Measurements from ENCODE around the gene SLC22A2. TPM values are rescaled to one million over a fixed set of nuclear protein-coding genes. Genes with fewer than 3 reads are reported as not detected.

The SLC22A2 gene
- total RNA-seq, 2 donors from 2014 or later: not detected

DNA sequence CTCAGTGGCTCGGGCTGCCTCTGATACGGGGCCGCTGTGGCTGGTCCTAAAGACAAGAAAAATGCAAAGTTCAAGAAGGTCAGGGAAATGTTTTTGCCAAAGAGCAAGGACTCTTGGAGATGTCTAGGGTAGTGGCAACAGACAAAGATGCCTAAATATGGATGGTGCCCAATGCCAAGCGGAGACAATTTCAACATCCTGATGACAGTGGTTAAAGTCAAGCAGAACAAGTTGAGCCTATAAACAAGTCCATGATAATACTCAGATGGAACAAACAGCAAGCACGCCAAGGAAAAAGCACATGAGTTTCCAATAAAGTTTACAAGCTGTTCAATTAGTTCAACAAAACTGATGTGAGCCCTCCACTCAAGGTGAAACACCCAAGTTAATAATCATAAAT is 85.9 kb downstream of the SLC22A2 start:
- Histone ChIP-seq H3K4me3 (no peak overlapping the region), H3K9me3 (no peaks in the 10 kb centered on the region), H3K4me1 (replicated peaks) (peaks cover 4% of the 10 kb centered on the region), H3K36me3 (no peaks in the 10 kb centered on the region), H3K27ac (peak overlapping the region; percentile 74 to 84), H3K27me3 (replicated peaks; ENCODE audit: insufficient read depth) (no peaks in the 10 kb centered on the region)
- TF ChIP-seq POLR2AphosphoS5 (IDR thresholded peaks at IDR 0.05) (peak; percentile 93), POLR2A (IDR thresholded peaks at IDR 0.05) (no peak)
- TF ChIP-seq, protein P1, sequence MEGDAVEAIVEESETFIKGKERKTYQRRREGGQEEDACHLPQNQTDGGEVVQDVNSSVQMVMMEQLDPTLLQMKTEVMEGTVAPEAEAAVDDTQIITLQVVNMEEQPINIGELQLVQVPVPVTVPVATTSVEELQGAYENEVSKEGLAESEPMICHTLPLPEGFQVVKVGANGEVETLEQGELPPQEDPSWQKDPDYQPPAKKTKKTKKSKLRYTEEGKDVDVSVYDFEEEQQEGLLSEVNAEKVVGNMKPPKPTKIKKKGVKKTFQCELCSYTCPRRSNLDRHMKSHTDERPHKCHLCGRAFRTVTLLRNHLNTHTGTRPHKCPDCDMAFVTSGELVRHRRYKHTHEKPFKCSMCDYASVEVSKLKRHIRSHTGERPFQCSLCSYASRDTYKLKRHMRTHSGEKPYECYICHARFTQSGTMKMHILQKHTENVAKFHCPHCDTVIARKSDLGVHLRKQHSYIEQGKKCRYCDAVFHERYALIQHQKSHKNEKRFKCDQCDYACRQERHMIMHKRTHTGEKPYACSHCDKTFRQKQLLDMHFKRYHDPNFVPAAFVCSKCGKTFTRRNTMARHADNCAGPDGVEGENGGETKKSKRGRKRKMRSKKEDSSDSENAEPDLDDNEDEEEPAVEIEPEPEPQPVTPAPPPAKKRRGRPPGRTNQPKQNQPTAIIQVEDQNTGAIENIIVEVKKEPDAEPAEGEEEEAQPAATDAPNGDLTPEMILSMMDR (IDR thresholded peaks at IDR 0.05): no peak
- DNase-seq (ENCODE audit: low spot score): peak; percentile 60
- intact Hi-C loops (cut with DNase I): no loop called here
- WGBS: 52% methylated on average over 5 of the region's 5 CpGs

DNA sequence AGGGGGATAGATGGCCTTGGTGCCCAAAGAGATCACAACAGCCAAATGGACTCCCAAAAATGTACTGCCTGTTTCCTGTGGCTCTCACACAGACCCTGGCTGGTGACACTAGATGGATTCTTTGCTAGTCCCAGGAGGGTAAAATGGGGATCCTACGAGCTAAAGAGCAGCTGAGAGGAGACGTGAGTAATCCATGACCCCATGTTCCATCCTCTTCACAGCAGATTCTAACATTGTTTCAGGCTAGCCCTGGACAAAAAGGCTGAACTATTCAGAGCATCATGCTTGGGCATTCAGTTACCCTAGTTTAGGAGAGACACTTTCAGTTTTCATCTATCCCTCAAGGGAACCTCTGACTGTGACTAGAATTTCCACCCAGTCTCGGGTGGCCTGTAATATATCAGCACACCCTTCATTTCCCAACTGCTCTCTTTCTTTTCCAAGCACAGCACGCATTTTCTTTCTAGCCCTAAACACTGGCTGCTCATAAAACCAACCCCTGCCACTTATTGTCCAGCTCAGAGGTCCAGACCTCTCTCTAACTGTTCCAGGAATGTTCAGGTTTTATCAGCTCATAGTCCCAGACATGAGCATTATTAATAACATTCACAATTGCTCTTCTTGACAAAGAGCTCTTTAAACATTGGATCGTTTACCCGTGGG is 88.5 kb downstream of the SLC22A2 start:
- DNase-seq (ENCODE audit: low spot score): no peak
- TF ChIP-seq POLR2A (IDR thresholded peaks at IDR 0.05) (no peak), POLR2AphosphoS5 (IDR thresholded peaks at IDR 0.05) (peak; percentile 20)
- Histone ChIP-seq H3K27ac (peak overlapping the region; percentile 74 to 84), H3K4me1 (replicated peaks) (peaks cover 12% of the 10 kb centered on the region), H3K36me3 (no peaks in the 10 kb centered on the region), H3K27me3 (replicated peaks; ENCODE audit: insufficient read depth) (no peaks in the 10 kb centered on the region), H3K9me3 (no peaks in the 10 kb centered on the region), H3K4me3 (no peak overlapping the region)
- 58% methylated on average over 6 of the region's 6 CpGs for WGBS
- intact Hi-C loops (cut with DNase I): no loop called here

DNA sequence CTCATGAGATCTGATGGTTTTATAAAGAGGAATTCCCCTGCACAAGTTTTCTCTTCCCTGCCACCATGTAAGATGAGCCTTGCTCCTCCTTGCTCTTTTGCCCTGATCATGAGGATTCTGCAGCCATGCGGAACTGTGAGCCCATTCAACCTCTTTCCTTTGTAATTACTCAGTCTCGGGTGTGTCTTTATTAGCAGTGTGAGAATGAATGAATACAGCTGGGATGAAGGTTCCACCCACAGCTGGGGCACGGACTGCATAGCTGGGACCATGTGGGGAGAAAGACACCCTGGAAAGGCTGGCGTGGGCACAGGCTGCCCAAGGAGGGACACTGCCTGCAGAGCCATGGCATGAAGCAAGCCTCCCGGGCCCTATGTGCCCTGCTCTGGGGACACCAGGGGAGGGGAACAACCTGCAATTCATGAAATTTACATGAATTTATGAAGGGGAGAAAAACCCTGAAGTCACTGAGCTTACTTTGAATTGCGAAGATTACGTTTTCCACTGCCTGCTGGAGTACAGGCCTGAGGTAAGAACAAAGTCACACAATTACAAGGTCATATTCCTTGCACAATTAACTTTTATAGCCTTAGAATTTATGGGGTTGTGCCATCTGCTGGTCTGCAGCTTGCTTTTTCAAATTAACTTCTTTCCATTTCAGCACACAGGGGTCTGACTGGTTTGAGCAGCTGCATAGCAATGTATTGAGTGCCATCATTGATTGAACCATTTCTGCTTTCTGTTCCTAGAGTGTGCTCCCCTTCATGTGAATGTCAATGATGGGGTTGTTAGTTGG is 90.8 kb downstream of the SLC22A2 start:
- 42% methylated on average over 7 of the region's 7 CpGs for WGBS
- Histone ChIP-seq H3K27me3 (replicated peaks; ENCODE audit: insufficient read depth) (no peaks in the 10 kb centered on the region), H3K9me3 (no peaks in the 10 kb centered on the region), H3K27ac (peak overlapping the region; percentile 71 to 81), H3K4me3 (no peak overlapping the region), H3K4me1 (replicated peaks) (peaks cover 12% of the 10 kb centered on the region), H3K36me3 (no peaks in the 10 kb centered on the region)
- TF ChIP-seq POLR2AphosphoS5 (IDR thresholded peaks at IDR 0.05) (peak; percentile 85), POLR2A (IDR thresholded peaks at IDR 0.05) (no peak)
- TF ChIP-seq, protein P1 (IDR thresholded peaks at IDR 0.05): peak in 2 of 4 experiments; percentile 15 to 41
- DNase-seq (ENCODE audit: low spot score): no peak
- intact Hi-C loops (cut with DNase I): no loop called here

Other genes with a start within 250 kb of the SLC22A2 start
- 1 to 10 TPM in 1 of 2 donors, under 1 TPM in 1; 0.80 to 4.4 TPM for gene SLC22A1, start 137.0 kb downstream of the SLC22A2 start, total RNA-seq
- 100 to 1,000 TPM in 1 of 2 donors, 10 to 100 TPM in 1; 50.2 to 118 TPM for gene SLC22A3, start 89.6 kb upstream of the SLC22A2 start, total RNA-seq